NB4 (cell line): ENCODE data around the gene MME.

ENCODE experiments used
- CTCF ChIP-seq: IDR thresholded peaks from one replicate; pipeline ENCODE4 v1.5.1; 2012; ENCODE audit warnings: low read depth, low read length
- POLR2A ChIP-seq: IDR thresholded peaks from 2 replicates; pipeline ENCODE4 v1.6.1; 2011; ENCODE audit warnings: mild to moderate bottlenecking; ENCODE audit not compliant: insufficient read length; ENCODE audit errors: extremely low read depth

GRCh38 chr3:155078711-155079467 lies 1.2 kb upstream of the MME start:
- no peak for TF ChIP-seq CTCF
- no peak for TF ChIP-seq POLR2A
